ENCODE data around the gene ALDH8A1.

ALDH8A1 gene

GRCh38 chr6:134896910-134897309, 53.0 kb downstream of the ALDH8A1 start:
- H3K4me3 ChIP-seq (replicated peaks; ENCODE audit: low read depth, low read length) = no peak overlapping the region
- DNase-seq (ENCODE audit: extremely low read depth, low read depth) = no peak
- no peak for TF ChIP-seq CTCF (IDR thresholded peaks at IDR 0.05; ENCODE audit: low read depth, low read length, missing control alignments)

- no peak overlapping the region for H3K4me3 ChIP-seq (replicated peaks; ENCODE audit: low read depth, low read length)
- DNase-seq (ENCODE audit: extremely low read depth, low read depth) = no peak
- TF ChIP-seq CTCF (IDR thresholded peaks at IDR 0.05; ENCODE audit: low read depth, low read length, missing control alignments) = no peak
Observed at GRCh38 chr6:134894800-134895199, 55.1 kb downstream of the ALDH8A1 start.

GRCh38 chr6:134892362-134892761, 57.5 kb downstream of the ALDH8A1 start:
- no peak for DNase-seq (ENCODE audit: extremely low read depth, low read depth)
- no peak overlapping the region for H3K4me3 ChIP-seq (replicated peaks; ENCODE audit: low read depth, low read length)
- TF ChIP-seq CTCF (IDR thresholded peaks at IDR 0.05; ENCODE audit: low read depth, low read length, missing control alignments) = no peak

- DNase-seq (ENCODE audit: extremely low read depth, low read depth) = no peak
- no peak overlapping the region for H3K4me3 ChIP-seq (replicated peaks; ENCODE audit: low read depth, low read length)
- TF ChIP-seq CTCF (IDR thresholded peaks at IDR 0.05; ENCODE audit: low read depth, low read length, missing control alignments) = no peak
Observed at GRCh38 chr6:134891633-134892032, 58.3 kb downstream of the ALDH8A1 start.

GRCh38 chr6:134888316-134888715, 61.6 kb downstream of the ALDH8A1 start:
- H3K4me3 ChIP-seq (replicated peaks; ENCODE audit: low read depth, low read length) = no peak overlapping the region
- TF ChIP-seq CTCF (IDR thresholded peaks at IDR 0.05; ENCODE audit: low read depth, low read length, missing control alignments) = no peak
- DNase-seq (ENCODE audit: extremely low read depth, low read depth) = no peak

- no peak for DNase-seq (ENCODE audit: extremely low read depth, low read depth)
- no peak overlapping the region for H3K4me3 ChIP-seq (replicated peaks; ENCODE audit: low read depth, low read length)
- TF ChIP-seq CTCF (IDR thresholded peaks at IDR 0.05; ENCODE audit: low read depth, low read length, missing control alignments) = no peak
Observed at GRCh38 chr6:134884752-134885151, 65.1 kb downstream of the ALDH8A1 start.

GRCh38 chr6:134883314-134883713, 66.6 kb downstream of the ALDH8A1 start:
- H3K4me3 ChIP-seq (replicated peaks; ENCODE audit: low read depth, low read length) = no peak overlapping the region
- no peak for DNase-seq (ENCODE audit: extremely low read depth, low read depth)
- TF ChIP-seq CTCF (IDR thresholded peaks at IDR 0.05; ENCODE audit: low read depth, low read length, missing control alignments) = no peak
